Measurements from ENCODE around the gene TTYH3. TPM values are rescaled to one million over a fixed set of nuclear protein-coding genes. Genes with fewer than 3 reads are reported as not detected.

The TTYH3 gene
- polyA plus RNA-seq (8.5 to 18.5 TPM (median 16.1 TPM) in 3 replicates), polyA minus RNA-seq (17.6 to 43.1 TPM (median 18.0 TPM) in 3 replicates)
- polyA plus RNA-seq (2011; ENCODE audit: low read depth), result 2.8 TPM
- 7.1 and 19.6 TPM in 2 replicates for polyA plus RNA-seq (2011; cell fraction: cytosol; rRNA removed)
- 34.9 and 55.9 TPM in 2 replicates for polyA plus RNA-seq (2011; cell fraction: nucleus; rRNA removed)
- polyA plus RNA-seq (2012; ENCODE audit: low replicate concordance), result 13.4 and 40.4 TPM in 2 replicates
- polyA minus RNA-seq (2011; cell fraction: cytosol; rRNA and poly(A)+ RNA removed), result 73.5 TPM
- polyA minus RNA-seq (2011; cell fraction: nucleus; rRNA and poly(A)+ RNA removed), result 48.0 and 57.9 TPM in 2 replicates

- Histone ChIP-seq H3K27me3 (ENCODE audit: control insufficient read depth, extremely low read depth, insufficient read depth, low read length) (peaks cover 4% of the 10 kb centered on the region), H3K27ac (ENCODE audit: control insufficient read depth, insufficient read depth, low read length) (peak within 1 kb of the TSS; percentile 88), H4K20me1 (ENCODE audit: control insufficient read depth, extremely low read depth, insufficient read depth, low read length) (peaks cover 10% of the 10 kb centered on the region), H3K79me2 (ENCODE audit: control insufficient read depth, insufficient read depth, low read length) (peaks cover 43% of the 10 kb centered on the region), H3K9me3 (ENCODE audit: control insufficient read depth, low read depth, low read length) (no peaks in the 10 kb centered on the region), H2AFZ (ENCODE audit: control insufficient read depth, low read length) (peak within 1 kb of the TSS; percentile 87), H3K36me3 (ENCODE audit: control insufficient read depth in 2 of 2, extremely low read depth in 1 of 2, insufficient read depth in 2 of 2, low read length in 2 of 2) (peaks cover 2 to 3% of the 10 kb centered on the region in 2 experiments), H3K9ac (ENCODE audit: control insufficient read depth, extremely low read depth, insufficient read depth, low read length) (peak within 1 kb of the TSS; percentile 86), H3K4me2 (ENCODE audit: control insufficient read depth, extremely low read depth, insufficient read depth, low read depth, low read length) (peak within 1 kb of the TSS; percentile 93), H3K4me3 (ENCODE audit: control insufficient read depth in 2 of 3, extremely low read depth in 1 of 3, insufficient read depth in 2 of 3, low read depth in 1 of 3, low read length in 3 of 3) (peak within 1 kb of the TSS; percentile 84 to 93 (median 91)), H3K4me1 (ENCODE audit: control insufficient read depth, extremely low read depth, insufficient read depth, low read length) (peaks cover 22% of the 10 kb centered on the region), H3K9me1 (ENCODE audit: control insufficient read depth, extremely low read depth, insufficient read depth, low read length) (peaks cover 3% of the 10 kb centered on the region)
- no peak for DNase-seq (ENCODE audit: low read depth, low spot score)
- TF ChIP-seq EZH2 (IDR thresholded peaks at IDR 0.05; ENCODE audit: low read length) (no peak), CTCF (optimal IDR thresholded peaks at IDR 0.05 in 1 of 3, IDR thresholded peaks at IDR 0.05 in 1 of 3, conservative IDR thresholded peaks at IDR 0.05 in 1 of 3; ENCODE audit: extremely low read depth in 1 of 3, insufficient read depth in 2 of 3, low read length in 3 of 3) (no peak)
- dilution Hi-C loops (cut with MboI; ENCODE audit: extremely low pct_ligation_motif_present, low sequenced_read_pairs), result no loop called here
- no peak for FAIRE-seq
Observed at GRCh38 chr7:2631946-2632732, at the start of gene TTYH3. TTYH3 (plus strand) TSS chr7:2631986; CDS start chr7:2632156, 170 bp downstream.

DNA sequence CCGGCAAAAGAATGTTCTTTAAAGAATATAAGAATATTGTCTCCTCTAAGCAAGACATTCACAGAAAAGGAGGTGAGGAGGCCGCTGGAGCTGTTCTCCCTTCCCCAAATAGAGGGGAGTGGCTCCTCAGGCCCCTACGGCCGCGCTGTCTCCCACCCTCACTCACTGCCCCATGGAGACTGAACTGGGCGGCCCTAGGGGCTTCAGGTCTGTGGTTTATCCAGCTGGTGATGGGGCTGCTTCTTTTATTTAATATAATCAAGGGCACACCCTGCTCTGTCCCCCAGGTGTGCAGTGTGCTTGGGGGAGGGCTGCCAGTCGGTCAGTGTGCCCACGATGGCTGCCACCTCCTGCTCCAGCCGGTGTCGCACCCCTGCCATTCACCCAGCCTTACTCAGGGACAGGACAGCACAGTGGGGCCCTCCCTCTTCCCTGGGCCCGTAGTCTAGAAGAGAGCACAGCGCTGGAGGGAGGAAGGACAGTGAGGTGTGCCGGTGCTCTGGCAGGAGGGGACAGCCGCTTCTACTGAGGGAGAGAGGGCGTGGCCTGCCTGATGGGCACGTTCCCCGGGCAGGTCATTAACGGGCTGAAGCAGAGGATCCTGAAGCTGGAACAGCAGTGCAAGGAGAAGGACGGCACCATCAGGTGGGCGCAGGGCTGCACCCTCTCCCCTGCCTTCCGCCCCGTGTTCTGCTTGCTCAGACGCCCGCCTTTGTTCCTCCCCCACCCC, 49.6 kb upstream of the TTYH3 start:
- H3K27ac ChIP-seq (ENCODE audit: control insufficient read depth, insufficient read depth, low read length), result no peak overlapping the region
- H3K9ac ChIP-seq (ENCODE audit: control insufficient read depth, extremely low read depth, insufficient read depth, low read length), result no peak overlapping the region
- no peak overlapping the region for H3K4me2 ChIP-seq (ENCODE audit: control insufficient read depth, extremely low read depth, insufficient read depth, low read depth, low read length)
- no peak for DNase-seq (ENCODE audit: low read depth, low spot score)
- TF ChIP-seq CTCF (optimal IDR thresholded peaks at IDR 0.05 in 1 of 3, IDR thresholded peaks at IDR 0.05 in 1 of 3, conservative IDR thresholded peaks at IDR 0.05 in 1 of 3; ENCODE audit: extremely low read depth in 1 of 3, insufficient read depth in 2 of 3, low read length in 3 of 3) (no peak), EZH2 (IDR thresholded peaks at IDR 0.05; ENCODE audit: low read length) (no peak)
- dilution Hi-C loops (cut with MboI; ENCODE audit: extremely low pct_ligation_motif_present, low sequenced_read_pairs), result no loop called here
- no peaks in the 10 kb centered on the region for H3K79me2 ChIP-seq (ENCODE audit: control insufficient read depth, insufficient read depth, low read length)
- H2AFZ ChIP-seq (ENCODE audit: control insufficient read depth, low read length), result no peak overlapping the region
- FAIRE-seq, result no peak
- no peak overlapping the region for H3K4me3 ChIP-seq (ENCODE audit: control insufficient read depth in 2 of 3, extremely low read depth in 1 of 3, insufficient read depth in 2 of 3, low read depth in 1 of 3, low read length in 3 of 3)
- no peaks in the 10 kb centered on the region for H3K9me3 ChIP-seq (ENCODE audit: control insufficient read depth, low read depth, low read length)
- H3K4me1 ChIP-seq (ENCODE audit: control insufficient read depth, extremely low read depth, insufficient read depth, low read length), result no peaks in the 10 kb centered on the region
- H4K20me1 ChIP-seq (ENCODE audit: control insufficient read depth, extremely low read depth, insufficient read depth, low read length), result no peaks in the 10 kb centered on the region
- no peaks in the 10 kb centered on the region for H3K27me3 ChIP-seq (ENCODE audit: control insufficient read depth, extremely low read depth, insufficient read depth, low read length)
- no peaks in the 10 kb centered on the region for H3K9me1 ChIP-seq (ENCODE audit: control insufficient read depth, extremely low read depth, insufficient read depth, low read length)
- peaks cover 4 to 10% of the 10 kb centered on the region in 2 experiments for H3K36me3 ChIP-seq (ENCODE audit: control insufficient read depth in 2 of 2, extremely low read depth in 1 of 2, insufficient read depth in 2 of 2, low read length in 2 of 2)
